HG02678 (cell line): ENCODE measurements around the gene SDK1.
"Not testable (repeated sequence)": the region's sequence is repeated elsewhere in the genome, so short reads cannot be mapped to it uniquely, and the experiment has no call there.

Experiments used
- ATAC-seq: cut with Tn5 transposase; IDR thresholded peaks from one replicate; pipeline ENCODE4 v1.9.1; 2021; ENCODE audit warnings: mild to moderate bottlenecking, moderate library complexity; ENCODE audit not compliant: unreplicated experiment

The SDK1 gene

DNA sequence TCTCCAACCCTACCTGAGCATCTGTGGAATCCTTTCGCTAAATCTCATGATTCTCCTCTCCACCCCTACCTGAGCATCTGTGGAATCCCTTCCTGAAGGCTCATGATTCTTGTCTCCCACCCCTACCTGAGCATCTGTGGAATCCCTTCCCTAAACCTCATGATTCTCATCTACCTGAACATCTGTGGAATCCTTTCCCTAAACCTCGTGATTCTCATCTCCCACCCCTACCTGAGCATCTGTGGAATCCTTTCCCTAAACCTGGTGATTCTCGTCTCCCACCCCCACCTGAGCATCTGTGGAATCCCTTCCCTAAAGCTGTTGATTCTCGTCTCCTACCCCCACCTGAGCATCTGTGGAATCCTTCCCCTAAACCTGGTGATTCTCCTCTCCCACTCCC is 342.0 kb downstream of the SDK1 start:
- ATAC-seq: no peak

DNA sequence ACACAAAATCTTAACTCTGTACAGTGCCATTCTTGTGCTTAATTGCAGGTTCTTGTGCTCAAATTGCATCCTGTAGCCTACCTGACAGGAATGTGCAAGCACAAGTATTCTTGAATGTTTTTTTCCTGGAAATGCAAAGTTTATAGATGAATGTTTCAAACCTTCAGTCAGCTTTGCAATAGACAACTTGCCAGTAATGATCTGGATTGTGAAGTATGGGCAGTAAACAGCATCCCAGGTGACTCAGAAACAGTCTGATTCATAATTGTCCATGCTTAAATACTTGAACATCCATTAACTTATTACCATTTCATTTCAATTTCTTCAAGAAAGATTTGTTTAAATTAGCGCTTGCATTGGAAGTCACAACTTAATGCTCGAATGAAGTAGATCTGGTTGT is 347.2 kb downstream of the SDK1 start:
- ATAC-seq: no peak

DNA sequence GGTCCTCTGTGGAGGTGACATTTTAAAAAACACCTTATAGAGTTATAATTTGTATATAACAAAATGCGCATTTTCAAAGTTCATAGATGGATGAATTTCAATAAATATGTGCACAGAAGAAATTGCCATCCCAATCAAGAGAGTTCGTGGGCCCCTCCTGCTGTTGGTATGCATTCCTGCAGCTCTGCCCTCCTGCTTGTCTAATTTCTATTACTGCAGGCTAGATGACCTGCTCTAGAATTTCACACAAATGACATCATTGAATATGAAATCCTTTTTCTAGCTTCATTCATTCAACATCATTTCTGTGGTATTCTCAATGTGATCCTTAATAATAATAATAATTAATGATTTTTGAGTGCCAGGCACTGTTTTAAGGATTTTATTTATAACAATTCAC is 348.2 kb downstream of the SDK1 start:
- ATAC-seq: no peak

DNA sequence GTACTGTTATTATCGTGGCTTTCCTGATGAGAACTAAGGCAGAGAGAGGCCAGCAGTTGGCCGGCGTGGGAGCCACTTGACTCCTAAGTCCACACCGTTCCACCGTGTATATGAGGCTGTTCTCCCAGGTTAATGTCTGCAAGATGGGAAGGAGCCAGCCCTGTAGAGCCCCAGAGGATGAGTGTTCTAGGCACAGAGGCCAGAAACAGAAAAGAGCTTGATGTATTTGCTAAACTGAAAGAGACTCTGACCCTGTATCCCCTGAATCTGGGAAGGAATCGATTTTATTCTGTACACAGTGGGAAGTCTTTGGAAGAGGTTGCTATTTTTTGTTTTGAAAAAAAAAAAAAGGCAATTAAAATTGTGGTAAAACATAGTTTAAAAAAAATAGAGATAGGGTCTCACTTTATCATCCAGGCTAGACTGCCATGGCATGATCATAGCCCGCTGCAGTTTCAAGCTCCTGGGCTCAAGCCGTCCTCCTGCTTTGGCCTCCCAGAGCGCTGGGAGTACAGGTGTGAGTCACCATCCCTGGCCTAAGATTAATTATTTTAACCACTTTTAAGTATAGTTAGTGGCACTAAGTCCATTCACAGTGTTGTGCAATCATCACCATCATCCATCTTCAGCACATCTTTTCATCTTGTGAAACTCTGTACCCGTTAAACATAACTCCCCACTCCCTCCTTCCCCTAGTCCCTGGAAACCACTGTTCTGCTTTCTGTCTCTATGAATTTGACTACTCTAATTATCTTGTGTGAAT is 348.8 kb downstream of the SDK1 start:
- no peak for ATAC-seq

DNA sequence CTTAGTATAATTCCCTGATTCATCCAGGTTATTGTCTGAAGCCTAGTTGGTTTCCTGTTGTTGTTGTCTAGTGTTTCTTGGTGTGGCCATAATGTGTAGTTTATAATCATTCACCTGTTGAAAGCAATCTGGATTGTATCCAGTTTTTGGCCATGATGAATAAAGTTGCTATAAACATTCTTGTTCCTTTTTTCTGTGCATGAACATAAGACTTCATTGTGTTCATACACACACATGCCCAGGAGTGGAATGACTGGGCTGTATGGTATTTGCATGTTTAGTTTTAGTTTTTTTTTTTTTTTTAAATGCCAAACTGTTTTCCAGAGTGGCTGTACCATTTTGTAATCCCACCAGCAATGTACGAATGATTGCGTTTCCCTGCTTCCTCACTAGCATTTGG is 349.8 kb downstream of the SDK1 start:
- ATAC-seq: no peak

DNA sequence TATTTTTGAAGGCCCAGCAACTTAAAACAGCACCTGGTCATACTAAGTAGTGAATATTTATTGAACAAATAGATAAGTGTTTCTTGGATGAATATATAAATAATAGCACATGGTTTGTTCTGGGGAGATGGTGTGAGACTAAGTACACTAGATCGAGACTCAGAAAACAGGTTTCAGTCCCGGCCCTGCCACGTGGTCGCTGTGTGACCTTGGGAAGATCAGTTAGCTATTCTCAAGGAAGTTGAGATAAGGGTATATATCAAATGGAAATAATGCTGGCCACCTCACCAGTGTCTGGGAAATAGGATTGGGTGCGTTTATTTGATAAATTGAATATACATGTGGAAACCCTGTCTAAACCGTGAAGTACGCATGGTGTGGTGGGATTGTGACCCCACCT is 354.6 kb downstream of the SDK1 start:
- no peak for ATAC-seq

DNA sequence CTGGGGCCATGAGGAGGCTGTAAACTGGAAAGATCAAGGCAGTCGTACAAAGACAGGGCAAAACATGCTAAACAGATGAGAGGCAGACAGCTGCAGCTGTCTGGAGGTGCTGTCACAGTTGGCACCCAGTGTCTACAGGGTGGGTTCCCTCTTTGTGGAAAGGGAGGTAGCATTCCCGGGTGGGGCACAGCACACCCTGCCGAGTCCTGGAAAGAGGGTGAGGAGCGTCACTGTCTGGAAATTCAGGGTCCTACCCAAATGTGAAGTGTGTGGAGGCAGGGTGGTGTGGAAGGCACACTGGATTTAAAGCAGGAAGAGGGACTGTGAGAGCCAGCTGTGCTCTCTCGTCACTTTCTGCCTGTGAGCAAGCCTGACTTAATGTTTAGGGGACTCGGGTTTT is 356.2 kb downstream of the SDK1 start:
- ATAC-seq: no peak

DNA sequence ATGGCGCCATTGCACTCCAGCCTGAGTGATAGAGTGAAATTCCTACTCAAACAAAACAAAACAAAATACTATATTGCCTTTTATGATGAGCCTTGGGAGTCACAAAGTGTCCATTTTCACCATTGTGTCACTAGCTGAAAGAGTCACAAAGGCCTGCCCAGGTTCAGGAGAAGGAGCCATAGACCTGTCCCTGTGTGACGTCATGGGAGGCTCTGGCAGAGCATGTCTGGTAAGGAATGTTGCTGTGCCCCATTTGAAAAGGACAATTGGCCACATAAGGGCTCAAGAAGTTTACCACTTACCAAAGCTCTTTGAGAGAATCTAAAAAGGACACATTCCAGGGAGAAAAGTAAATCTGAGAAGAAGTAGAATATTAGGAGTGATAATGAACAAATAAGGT is 367.7 kb downstream of the SDK1 start:
- no peak for ATAC-seq

DNA sequence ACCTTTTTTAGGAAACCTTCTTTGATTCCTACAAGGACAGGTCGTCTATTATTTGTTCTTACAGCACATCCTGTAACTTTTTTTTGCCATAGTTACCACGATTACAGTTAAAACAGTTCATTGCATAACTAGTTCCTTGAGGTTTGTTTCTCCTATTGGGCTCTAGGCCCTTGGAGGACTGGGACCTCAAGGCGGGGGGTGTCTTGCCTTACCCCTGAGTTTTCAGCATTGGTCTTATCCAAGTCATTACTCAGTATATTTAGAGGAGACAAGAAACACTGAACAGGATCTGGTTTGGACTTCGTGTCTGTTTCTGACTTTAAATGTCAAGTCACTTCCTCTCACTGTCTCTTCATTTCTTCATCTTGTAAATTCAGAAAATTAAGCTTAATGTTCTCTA is 369.8 kb downstream of the SDK1 start:
- ATAC-seq: no peak

DNA sequence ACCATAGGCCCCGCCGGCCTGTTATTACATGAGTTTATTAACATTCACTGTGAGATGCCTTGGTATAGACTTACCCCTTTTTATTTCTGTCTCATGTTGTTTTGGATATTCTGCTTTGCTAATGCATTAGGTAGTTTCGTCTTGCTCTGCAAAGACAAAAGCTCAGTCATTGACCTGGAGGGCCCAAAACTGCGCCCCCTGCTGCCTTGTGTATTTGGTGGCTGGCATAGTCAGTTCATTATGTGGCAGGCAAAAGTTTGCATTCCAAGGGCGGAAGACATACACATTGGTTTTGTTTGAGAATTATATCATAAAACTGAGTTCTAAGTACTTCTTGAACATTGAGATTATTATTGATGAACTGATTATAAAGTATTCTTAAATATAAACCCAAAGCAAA is 372.5 kb downstream of the SDK1 start:
- no peak for ATAC-seq

DNA sequence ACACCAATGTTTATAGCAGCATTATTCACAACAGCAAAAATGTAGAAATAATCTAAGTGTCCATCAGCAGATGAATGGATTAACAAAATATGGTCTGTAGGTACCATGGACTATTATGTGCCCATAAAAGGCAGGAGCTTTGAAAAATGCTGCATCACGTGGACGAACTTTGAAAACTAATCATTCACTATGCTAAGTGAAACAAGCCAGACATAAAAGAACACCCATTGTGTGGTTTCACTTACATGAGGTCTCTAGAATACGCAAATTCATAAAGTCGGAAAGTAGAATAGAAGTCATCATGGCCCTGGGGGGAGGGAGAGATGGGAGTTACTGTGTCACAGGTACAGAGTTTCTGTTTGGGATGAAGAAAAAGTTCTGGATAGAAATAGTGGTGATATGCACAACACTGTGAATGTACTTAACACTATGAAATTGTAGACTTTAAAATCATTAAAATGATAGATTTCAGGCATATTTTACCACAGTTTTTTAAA is 377.3 kb downstream of the SDK1 start:
- no peak for ATAC-seq

DNA sequence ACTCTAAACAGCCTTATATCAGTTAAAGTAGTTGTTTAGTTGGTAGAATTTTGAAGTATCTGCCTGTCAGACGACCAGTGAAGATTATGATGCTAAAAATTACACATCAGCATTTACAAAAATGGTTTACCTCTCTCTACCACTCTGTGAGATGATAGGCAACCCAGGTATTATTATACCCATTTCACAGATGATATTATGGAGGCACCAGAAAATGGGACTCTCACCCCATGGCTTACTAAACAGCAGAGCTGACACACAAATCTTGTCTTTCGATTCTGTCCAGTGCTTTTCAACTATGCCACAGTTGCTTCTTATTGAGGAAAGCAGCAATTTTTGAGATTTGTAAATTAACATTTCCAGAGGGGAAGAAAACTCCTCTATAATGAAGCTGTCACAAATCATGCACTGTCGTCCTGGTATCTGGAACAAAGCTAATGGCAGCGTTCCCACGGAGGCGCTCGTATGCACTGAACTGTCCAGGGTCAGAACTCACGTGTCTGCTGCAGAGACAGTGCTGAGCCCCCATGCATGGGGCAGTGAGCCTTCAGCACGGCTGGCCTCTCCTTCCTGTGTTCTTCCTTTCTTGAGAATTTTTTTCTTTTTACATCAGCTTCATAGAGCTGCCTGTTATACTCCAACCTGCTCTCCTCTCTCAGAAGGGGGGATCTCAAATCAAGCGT is 381.1 kb downstream of the SDK1 start:
- ATAC-seq: no peak

DNA sequence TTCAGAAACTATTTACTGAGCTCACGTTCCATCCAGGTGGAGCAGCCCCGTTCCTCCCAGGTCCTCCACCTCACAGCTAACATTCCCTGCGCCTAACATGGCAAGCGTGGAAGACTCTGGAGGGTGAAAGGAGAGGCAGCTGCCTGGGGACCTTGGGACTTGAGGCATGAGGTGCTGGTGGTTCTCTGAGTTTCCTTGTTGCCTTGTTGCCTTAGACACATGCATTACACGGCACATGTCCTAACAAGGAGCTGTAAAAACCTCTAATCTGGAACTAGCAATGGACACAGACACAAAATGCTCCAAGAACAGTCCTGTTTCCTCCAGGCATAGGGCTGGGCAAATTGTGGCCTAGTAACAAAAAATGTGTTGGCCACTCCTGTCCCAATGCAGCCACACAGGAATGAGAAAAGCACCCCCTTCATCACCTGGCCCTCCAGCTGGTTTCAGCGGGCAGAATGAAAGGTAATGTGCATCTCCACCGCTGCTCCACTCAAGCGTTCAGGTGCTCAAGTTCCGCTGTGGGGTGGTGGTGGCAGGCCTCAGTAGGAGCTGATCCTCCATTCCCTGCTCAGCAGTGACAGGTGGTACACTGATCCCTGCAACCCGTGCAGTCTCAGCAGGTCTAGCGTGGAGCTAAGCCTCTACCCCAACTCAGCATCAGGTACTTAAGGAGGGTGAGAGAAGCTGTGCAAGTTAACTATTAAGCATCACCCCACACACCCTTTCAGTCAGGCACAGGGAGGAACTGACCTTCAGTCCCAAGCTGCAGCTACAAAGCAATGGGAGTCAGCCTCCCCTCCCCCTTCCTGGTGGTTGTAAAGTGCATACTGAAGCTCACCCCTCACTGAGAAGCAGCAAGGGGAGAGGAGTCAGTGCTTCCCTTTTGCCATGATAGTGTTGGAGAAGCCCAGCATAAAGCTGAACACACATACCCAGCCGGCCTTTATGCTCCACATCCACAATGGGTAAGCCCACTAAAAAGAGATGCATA is 382.8 kb downstream of the SDK1 start:
- ATAC-seq: no peak

DNA sequence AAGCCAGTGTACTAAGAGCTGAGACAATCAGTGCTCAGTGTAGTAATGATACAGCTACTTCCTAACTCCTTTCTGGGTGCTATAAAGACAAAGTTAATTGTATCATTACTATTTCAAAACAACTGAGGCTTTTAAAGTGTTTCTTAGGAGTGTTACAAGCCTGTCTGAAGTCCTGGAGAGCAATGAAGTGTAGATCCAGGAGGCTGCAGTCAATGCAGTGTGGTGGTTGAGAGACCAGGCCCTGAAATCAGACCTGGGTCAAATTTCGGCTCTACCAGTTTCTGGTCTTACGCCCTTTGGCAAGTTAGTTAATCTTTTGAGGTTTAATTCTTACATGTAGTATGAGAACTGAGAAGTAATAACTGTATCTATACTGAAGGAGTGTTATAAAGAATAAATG is 387.0 kb downstream of the SDK1 start:
- ATAC-seq: no peak

DNA sequence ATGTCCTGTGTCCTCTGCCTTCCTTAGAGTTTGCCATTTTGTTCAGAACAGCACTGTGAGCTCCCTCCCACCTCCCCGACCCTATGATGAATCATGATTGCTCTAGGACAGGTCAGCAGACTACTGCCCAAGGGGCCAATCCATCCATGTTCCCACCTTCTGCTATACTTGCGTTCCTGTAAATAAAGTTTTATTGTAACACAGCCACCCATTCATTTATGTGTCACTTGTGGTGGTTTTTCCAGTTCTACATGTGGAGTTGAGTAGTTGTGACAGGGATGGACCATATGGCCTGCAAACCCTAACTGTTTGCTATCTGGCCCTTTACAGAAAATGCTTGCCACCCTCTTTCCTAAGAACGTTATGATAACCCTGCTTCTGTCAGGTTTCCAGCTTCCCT is 387.8 kb downstream of the SDK1 start:
- ATAC-seq: no peak

DNA sequence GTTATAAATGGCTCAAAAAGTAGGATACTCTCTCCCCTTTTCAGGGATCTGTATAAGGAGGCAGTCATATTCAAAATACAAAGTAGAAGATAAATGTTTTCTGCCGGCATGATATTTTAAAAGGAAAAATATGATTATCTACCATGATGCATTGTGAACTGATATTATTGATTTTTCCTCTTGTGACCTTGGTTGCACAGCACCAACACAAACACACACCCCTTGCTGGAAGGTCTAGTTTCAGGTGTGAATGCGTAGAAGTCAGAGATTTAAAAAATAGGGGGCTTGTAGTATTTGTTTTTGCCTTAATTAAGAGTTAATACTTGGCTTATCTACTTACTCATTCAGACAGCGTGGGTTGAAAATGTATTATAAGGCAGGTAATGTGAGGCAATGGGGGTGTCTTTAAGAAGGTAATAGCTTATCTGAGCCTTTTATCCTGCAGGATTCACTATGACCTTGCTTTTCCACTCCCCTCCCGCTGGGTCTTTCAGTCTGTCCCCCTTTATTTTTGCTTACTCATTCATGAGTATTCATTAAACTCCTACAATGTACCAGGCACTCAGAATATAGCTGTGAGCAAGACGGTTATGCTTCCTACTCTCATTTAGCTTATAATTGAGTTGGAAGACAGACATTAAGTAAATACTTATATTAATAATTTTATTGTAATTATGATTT is 390.6 kb downstream of the SDK1 start:
- no peak for ATAC-seq

DNA sequence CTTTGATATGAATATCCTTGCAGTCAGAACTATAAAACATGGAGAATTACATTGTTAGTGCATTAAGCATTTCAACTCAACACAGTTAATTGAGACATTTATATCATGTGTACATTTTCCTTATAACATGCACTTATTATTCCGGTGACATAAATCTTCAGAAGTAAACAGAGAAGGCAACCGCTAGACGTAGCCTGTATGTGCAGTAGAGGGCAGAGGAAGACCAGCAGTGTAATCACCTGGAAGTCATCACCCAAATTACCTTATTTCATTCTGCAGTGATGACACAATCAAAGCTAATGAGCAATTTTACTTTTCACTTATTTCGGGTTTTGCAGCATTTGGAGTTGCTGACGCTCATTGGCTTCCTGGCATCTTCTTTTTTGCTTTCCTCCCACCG is 394.6 kb downstream of the SDK1 start:
- ATAC-seq: no peak

DNA sequence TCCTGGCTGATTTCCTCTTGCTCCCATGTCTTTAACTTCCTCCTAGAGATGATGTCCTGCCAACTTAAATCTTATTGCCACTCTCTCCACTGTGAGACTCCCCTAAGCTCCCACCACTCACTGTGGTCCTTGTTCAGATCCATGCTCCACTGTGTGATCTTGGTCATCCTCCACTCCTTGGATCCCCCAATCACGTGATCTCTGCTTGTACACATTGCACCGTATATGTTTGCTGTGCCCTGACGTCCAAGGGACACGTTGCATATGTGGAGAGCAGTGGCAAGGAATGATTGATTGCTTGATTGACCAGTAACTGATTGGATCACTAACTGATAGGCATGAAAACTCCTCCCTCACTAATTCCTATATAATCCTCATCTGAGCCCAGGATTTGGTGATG is 395.1 kb downstream of the SDK1 start:
- ATAC-seq: no peak

DNA sequence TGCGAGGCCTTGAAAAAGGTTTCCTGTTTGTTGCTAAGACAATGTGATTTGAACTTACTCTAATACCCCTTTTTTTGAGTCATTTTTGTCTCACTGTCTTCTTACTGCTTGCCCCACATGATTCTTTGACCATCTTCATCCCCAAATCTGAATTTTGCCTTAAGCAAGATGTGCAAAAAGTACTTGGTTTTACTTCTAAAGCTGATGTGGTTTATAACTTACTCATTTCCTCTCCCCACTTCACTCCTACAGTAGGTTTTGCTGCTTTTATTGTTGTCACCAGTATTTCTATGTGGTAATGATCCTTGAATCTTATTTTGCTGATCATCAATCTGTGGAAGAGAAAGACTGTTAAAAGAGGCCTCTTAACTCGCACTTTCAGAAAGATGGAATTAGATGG is 396.4 kb downstream of the SDK1 start:
- ATAC-seq: no peak

DNA sequence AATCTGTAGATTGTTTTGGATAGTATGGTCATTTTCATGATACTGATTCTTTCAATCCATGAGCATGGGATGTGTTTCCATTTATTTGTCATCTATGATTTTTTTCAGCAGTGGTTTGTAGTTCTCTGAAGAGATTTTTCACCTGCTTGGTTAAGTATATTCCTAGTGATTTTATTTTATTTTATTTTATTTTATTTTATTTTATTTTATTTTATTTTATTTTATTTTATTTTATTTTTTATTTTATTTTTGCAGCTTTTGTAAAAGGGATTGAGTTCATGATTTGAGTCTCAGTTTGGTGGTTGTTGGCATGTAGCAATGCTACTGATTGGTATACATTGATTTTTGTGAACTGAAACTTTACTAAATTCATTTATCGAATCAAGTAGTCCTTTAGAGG is 404.2 kb downstream of the SDK1 start:
- ATAC-seq: no peak

DNA sequence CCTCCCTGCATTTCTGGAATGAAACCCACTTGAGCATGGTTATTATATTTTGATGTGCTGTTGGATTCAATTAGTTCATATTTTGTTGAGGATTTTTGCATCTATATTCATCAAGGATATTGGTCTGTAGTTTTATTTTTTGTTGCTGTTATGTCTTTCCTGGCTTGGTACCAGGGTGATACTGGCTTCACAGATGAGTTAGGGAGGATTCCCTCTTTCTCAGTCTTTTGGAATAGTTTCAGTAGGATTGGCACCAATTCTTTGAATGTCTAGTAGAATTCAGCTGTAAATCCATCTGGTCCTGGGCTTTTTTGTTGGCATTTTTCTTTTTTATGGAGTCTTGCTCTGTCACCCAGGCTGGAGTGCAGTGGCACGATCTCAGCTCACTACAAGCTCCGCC is 405.0 kb downstream of the SDK1 start:
- ATAC-seq: not testable (repeated sequence)
